GM12891 (cell line): ENCODE data around the gene VPS13A.

Source experiments
- PAX5 ChIP-seq: IDR thresholded peaks from 2 replicates; pipeline ENCODE4 v1.6.1; 2011; ENCODE audit warnings: low read length, moderate library complexity, mild to moderate bottlenecking; ENCODE audit not compliant: insufficient read depth, severe bottlenecking
- POLR2A ChIP-seq: IDR thresholded peaks from 2 replicates; pipeline ENCODE4 v1.6.1; 2011; ENCODE audit warnings: low read depth, low read length, control low read depth
- POLR2AphosphoS5 ChIP-seq: IDR thresholded peaks from 2 replicates; pipeline ENCODE4 v1.6.1; 2011; ENCODE audit warnings: low read depth, low read length, control low read depth
- POU2F2 ChIP-seq: IDR thresholded peaks from 2 replicates; pipeline ENCODE4 v1.6.1; 2011; ENCODE audit warnings: low read depth, mild to moderate bottlenecking, control low read depth, low read length, moderate library complexity
- TAF1 ChIP-seq: IDR thresholded peaks from 2 replicates; pipeline ENCODE4 v1.6.1; 2011; ENCODE audit warnings: low read depth, low read length, control low read depth

DNA sequence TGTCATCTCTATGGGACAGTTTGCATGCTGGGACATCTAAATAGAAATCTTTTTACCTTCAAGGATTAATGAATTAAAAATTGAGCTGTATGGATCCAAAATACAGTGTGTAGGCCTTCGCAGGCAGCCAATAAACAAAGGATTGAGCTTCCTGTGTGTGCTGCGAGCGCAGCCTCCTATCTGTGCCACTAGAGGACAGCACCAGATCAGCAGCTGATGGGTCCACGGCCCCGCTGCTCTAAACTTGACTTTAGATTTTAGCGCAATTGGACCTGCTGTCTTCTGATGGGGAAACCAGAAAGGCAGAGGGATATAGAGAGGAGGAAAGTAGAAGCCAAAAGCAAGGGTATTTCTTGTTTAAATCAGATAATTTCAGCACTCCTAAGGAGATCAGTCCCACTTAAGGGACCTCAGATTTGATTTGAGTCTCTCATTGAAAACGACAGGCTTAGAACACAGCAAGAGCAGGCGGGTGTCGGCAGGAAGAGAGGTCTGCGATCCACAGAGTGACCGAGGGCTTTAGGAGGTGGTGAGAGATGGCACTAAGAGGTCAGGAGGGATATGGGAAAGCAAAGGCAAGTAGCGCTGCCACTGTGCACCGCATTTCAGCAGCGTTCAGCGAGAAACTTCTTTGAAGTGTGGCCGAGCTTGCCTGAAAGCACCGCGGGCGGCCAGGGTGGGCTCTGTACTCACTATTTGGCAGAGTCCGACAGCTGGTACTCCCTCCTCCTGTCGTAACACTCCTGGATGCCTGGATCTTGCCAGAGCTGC is 256.5 kb downstream of the VPS13A start:
- TF ChIP-seq POLR2A (no peak), PAX5 (no peak), POLR2AphosphoS5 (no peak), TAF1 (no peak), POU2F2 (no peak)
